Measurements from ENCODE around the gene ROR2. TPM values are rescaled to one million over a fixed set of nuclear protein-coding genes. Genes with fewer than 3 reads are reported as not detected.

Gene ROR2
- total and polyA plus RNA-seq, 2 experiments from 2014 or later = 8.1 to 18.8 TPM

- DNase-seq (ENCODE audit: low spot score) (peak; percentile 89), ATAC-seq (peak; percentile 91)
- no peak overlapping the region for H3K27ac Mint-ChIP-seq
- Histone ChIP-seq H3K27ac (ENCODE audit: low read depth) (no peak overlapping the region), H3K9me2 (ENCODE audit: insufficient read depth) (no peaks in the 10 kb centered on the region), H3F3A (replicated peaks; ENCODE audit: low read depth) (no peaks in the 10 kb centered on the region), H2AFZ (no peak overlapping the region), H3K4me3 (no peak overlapping the region), H3K27me3 (ENCODE audit: insufficient read depth) (no peaks in the 10 kb centered on the region), H3K4me1 (ENCODE audit: insufficient read depth) (peaks cover 15% of the 10 kb centered on the region), H3K4me2 (0 out of 2 replicates have a peak overlapping the region, but pooled peaks have one; percentile 44), H4K20me1 (replicated peaks; ENCODE audit: insufficient read depth) (no peaks in the 10 kb centered on the region; the same call in 1 of the 2 replicates), H3K36me3 (ENCODE audit: insufficient read depth) (no peaks in the 10 kb centered on the region), H3K79me2 (replicated peaks; ENCODE audit: insufficient read depth) (no peaks in the 10 kb centered on the region)
- H3K9me3 Mint-ChIP-seq = no peaks in the 10 kb centered on the region
- no peaks in the 10 kb centered on the region for H3K36me3 Mint-ChIP-seq (ENCODE audit: low read depth)
- H3K4me3 Mint-ChIP-seq = no peak overlapping the region
- H3K27me3 Mint-ChIP-seq (ENCODE audit: insufficient read depth, low read depth, poor library complexity) = peaks cover 1% of the 10 kb centered on the region
- TF ChIP-seq ETS1 (IDR thresholded peaks at IDR 0.05) (no peak), CTCF (conservative IDR thresholded peaks at IDR 0.05; ENCODE audit: low read depth in 2 of 2) (peak; percentile 96 to 99)
- peaks cover 30% of the 10 kb centered on the region for H3K4me1 Mint-ChIP-seq
These were observed 174.9 kb downstream of the ROR2 start for GRCh38 chr9:91775011-91775707.

- no peak for TF ChIP-seq EZH2phosphoT487 (IDR thresholded peaks at IDR 0.05; ENCODE audit: unreplicated experiment)
- no peak for TF ChIP-seq ZNF331 (CRISPR knock-in tag; IDR thresholded peaks at IDR 0.05; ENCODE audit: low read depth)
- H3K9me2 ChIP-seq (ENCODE audit: insufficient read depth) = no peaks in the 10 kb centered on the region
- H3K36me3 ChIP-seq (ENCODE audit: insufficient read depth) = no peaks in the 10 kb centered on the region
- Mint-ChIP-seq H3K27me3 (ENCODE audit: insufficient read depth, low read depth, poor library complexity) (peaks cover 9% of the 10 kb centered on the region), H3K36me3 (ENCODE audit: low read depth) (no peaks in the 10 kb centered on the region), H3K27ac (no peak overlapping the region), H3K4me3 (no peak overlapping the region), H3K9me3 (no peaks in the 10 kb centered on the region), H3K4me1 (peaks cover 34% of the 10 kb centered on the region)
- H3K27ac ChIP-seq (ENCODE audit: low read depth) = no peak overlapping the region
- H3K4me2 ChIP-seq = no peak overlapping the region
- no peaks in the 10 kb centered on the region for H3F3A ChIP-seq (replicated peaks; ENCODE audit: low read depth)
- peaks cover 15% of the 10 kb centered on the region for H3K4me1 ChIP-seq (ENCODE audit: insufficient read depth)
- H4K20me1 ChIP-seq (replicated peaks; ENCODE audit: insufficient read depth) = no peaks in the 10 kb centered on the region; the same call in 1 of the 2 replicates
- no peaks in the 10 kb centered on the region for H3K27me3 ChIP-seq (ENCODE audit: insufficient read depth)
- no peaks in the 10 kb centered on the region for H3K79me2 ChIP-seq (replicated peaks; ENCODE audit: insufficient read depth)
- no peak overlapping the region for H2AFZ ChIP-seq
- no peak for ATAC-seq
- no peak overlapping the region for H3K4me3 ChIP-seq
- no peak for DNase-seq (ENCODE audit: low spot score)
These were observed 176.9 kb downstream of the ROR2 start for GRCh38 chr9:91773156-91773555.

GRCh38 chr9:91771864-91772263, 178.2 kb downstream of the ROR2 start:
- Mint-ChIP-seq H3K4me3 (no peak overlapping the region), H3K27me3 (ENCODE audit: insufficient read depth, low read depth, poor library complexity) (peaks cover 13% of the 10 kb centered on the region), H3K4me1 (peaks cover 33% of the 10 kb centered on the region), H3K36me3 (ENCODE audit: low read depth) (no peaks in the 10 kb centered on the region), H3K27ac (no peak overlapping the region), H3K9me3 (no peaks in the 10 kb centered on the region)
- no peak overlapping the region for H2AFZ ChIP-seq
- H3F3A ChIP-seq (replicated peaks; ENCODE audit: low read depth) = no peaks in the 10 kb centered on the region
- peaks cover 15% of the 10 kb centered on the region for H3K4me1 ChIP-seq (ENCODE audit: insufficient read depth)
- H3K79me2 ChIP-seq (replicated peaks; ENCODE audit: insufficient read depth) = no peaks in the 10 kb centered on the region
- no peaks in the 10 kb centered on the region for H3K36me3 ChIP-seq (ENCODE audit: insufficient read depth)
- no peaks in the 10 kb centered on the region for H3K9me2 ChIP-seq (ENCODE audit: insufficient read depth)
- H3K27ac ChIP-seq (ENCODE audit: low read depth) = no peak overlapping the region
- H4K20me1 ChIP-seq (replicated peaks; ENCODE audit: insufficient read depth) = no peaks in the 10 kb centered on the region; the same call in 1 of the 2 replicates
- no peak for DNase-seq (ENCODE audit: low spot score)
- no peaks in the 10 kb centered on the region for H3K27me3 ChIP-seq (ENCODE audit: insufficient read depth)
- ATAC-seq = no peak
- no peak overlapping the region for H3K4me3 ChIP-seq
- no peak overlapping the region for H3K4me2 ChIP-seq
- TF ChIP-seq JUNB (IDR thresholded peaks at IDR 0.05; ENCODE audit: unreplicated experiment) (no peak), POLR2AphosphoS5 (IDR thresholded peaks at IDR 0.05; ENCODE audit: low read depth) (no peak), CTCF (conservative IDR thresholded peaks at IDR 0.05; ENCODE audit: low read depth in 2 of 2) (no peak)

All from GM23338 (cell line).